ENCODE data around the gene CLHC1. TPM values are rescaled to one million over a fixed set of nuclear protein-coding genes. Genes with fewer than 3 reads are reported as not detected.
A peak's percentile ranks its signal among the peaks of the same experiment; 100 is the strongest.
"Not testable (repeated sequence)": the region's sequence is repeated elsewhere in the genome, so short reads cannot be mapped to it uniquely, and the experiment has no call there.

The CLHC1 gene
- total and polyA plus RNA-seq, 7 experiments from 2014 or later: 1.0 to 19.5 (median 6.3) TPM

GRCh38 chr2:55136138-55136541 lies 96.0 kb downstream of the CLHC1 start:
- ChIA-PET CTCF (no interaction called here), POLR2A (interaction anchor here (5.6 kb wide), 1 partner anchor 86 kb away, joined by 35 read pairs; the partner anchor contains the start of gene RTN4)
- intact Hi-C loops (cut with micrococcal nuclease): loop anchor here in 1 of 2 donors (10.0 kb wide), 1 partner anchor 561 kb away; no protein-coding TSS in a partner anchor
- Histone ChIP-seq H3K27me3 (ENCODE audit: control insufficient read depth in 2 of 2, insufficient read depth in 2 of 2, low read length in 2 of 2) (no peaks in the 10 kb centered on the region), H3K27ac (ENCODE audit: low read depth, low read length) (no peak overlapping the region), H3K4me1 (ENCODE audit: control insufficient read depth in 2 of 2, insufficient read depth in 2 of 2, low read length in 2 of 2) (peaks cover 14 to 22% of the 10 kb centered on the region in 2 donors), H3K9me3 (ENCODE audit: control insufficient read depth in 2 of 3, low read length in 3 of 3) (no peaks in the 10 kb centered on the region), H3K36me3 (ENCODE audit: control insufficient read depth in 2 of 3, insufficient read depth in 3 of 3, low read length in 3 of 3) (no peaks in the 10 kb centered on the region), H3K4me3 (ENCODE audit: low read length) (no peak overlapping the region)
- peaks cover 19 to 50% (median 45%) of the 10 kb centered on the region in 7 donors for H3K4me1 Mint-ChIP-seq
- H3K4me3 Mint-ChIP-seq: peak overlapping the region in 2 of 10 donors; percentile 1 to 29
- H3K36me3 Mint-ChIP-seq: peaks cover 0 to 5% (median 0%) of the 10 kb centered on the region in 5 donors
- peak overlapping the region in 8 of 9 donors; percentile 41 to 98 (median 58) for H3K27ac Mint-ChIP-seq
- no peak for DNase-seq
- peaks cover 0 to 2% (median 0%) of the 10 kb centered on the region in 11 donors for H3K9me3 Mint-ChIP-seq
- no peak for ATAC-seq
- no peaks in the 10 kb centered on the region for H3K27me3 Mint-ChIP-seq

- Histone ChIP-seq H3K4me3 (ENCODE audit: low read length) (no peak overlapping the region), H3K4me1 (ENCODE audit: control insufficient read depth in 2 of 2, insufficient read depth in 2 of 2, low read length in 2 of 2) (peaks cover 14 to 22% of the 10 kb centered on the region in 2 donors), H3K9me3 (ENCODE audit: control insufficient read depth in 2 of 3, low read length in 3 of 3) (no peaks in the 10 kb centered on the region), H3K36me3 (ENCODE audit: control insufficient read depth in 2 of 3, insufficient read depth in 3 of 3, low read length in 3 of 3) (no peaks in the 10 kb centered on the region), H3K27ac (ENCODE audit: low read depth, low read length) (no peak overlapping the region), H3K27me3 (ENCODE audit: control insufficient read depth in 2 of 2, insufficient read depth in 2 of 2, low read length in 2 of 2) (no peaks in the 10 kb centered on the region)
- intact Hi-C loops (cut with micrococcal nuclease): loop anchor here in 1 of 2 donors (2.0 to 10.0 kb wide), 2 partner anchors 413 to 561 kb away; partner anchors contain the start of gene EML6
- DNase-seq: no peak
- CTCF ChIA-PET: interaction anchor here (1.1 kb wide), 1 partner anchor 26 kb away, joined by 3 read pairs; no protein-coding TSS in a partner anchor
- ATAC-seq: no peak
- Mint-ChIP-seq H3K27ac (peak overlapping the region in 7 of 9 donors; percentile 41 to 98 (median 65)), H3K9me3 (peaks cover 0 to 2% (median 0%) of the 10 kb centered on the region in 11 donors), H3K36me3 (peaks cover 0 to 5% (median 0%) of the 10 kb centered on the region in 5 donors), H3K4me1 (peaks cover 19 to 48% (median 39%) of the 10 kb centered on the region in 7 donors), H3K27me3 (no peaks in the 10 kb centered on the region), H3K4me3 (no peak overlapping the region)
- POLR2A ChIA-PET: interaction anchor here (5.6 kb wide), 1 partner anchor 86 kb away, joined by 35 read pairs; the partner anchor contains the start of gene RTN4
Observed at GRCh38 chr2:55135491-55135890, 96.6 kb downstream of the CLHC1 start.

- Mint-ChIP-seq H3K36me3 (peaks cover 0 to 5% (median 0%) of the 10 kb centered on the region in 5 donors), H3K27ac (peak overlapping the region; percentile 91 to 98 (median 97)), H3K9me3 (peaks cover 0 to 2% (median 0%) of the 10 kb centered on the region in 11 donors), H3K27me3 (no peaks in the 10 kb centered on the region), H3K4me3 (peak overlapping the region; percentile 83 to 94 (median 88)), H3K4me1 (peaks cover 19 to 49% (median 39%) of the 10 kb centered on the region in 7 donors)
- POLR2A ChIA-PET: interaction anchor here (0.6 to 5.6 kb wide), 7 partner anchors 85 to 466 kb away, joined by 3 to 35 read pairs (median 4); partner anchors contain the start of genes CLHC1, RPS27A and RTN4
- Histone ChIP-seq H3K36me3 (ENCODE audit: control insufficient read depth in 2 of 3, insufficient read depth in 3 of 3, low read length in 3 of 3) (no peaks in the 10 kb centered on the region), H3K9me3 (ENCODE audit: control insufficient read depth in 2 of 3, low read length in 3 of 3) (no peaks in the 10 kb centered on the region), H3K27ac (ENCODE audit: low read depth, low read length) (peak overlapping the region; percentile 76), H3K4me1 (ENCODE audit: control insufficient read depth in 2 of 2, insufficient read depth in 2 of 2, low read length in 2 of 2) (peaks cover 14 to 22% of the 10 kb centered on the region in 2 donors), H3K4me3 (ENCODE audit: low read length) (peak overlapping the region; percentile 55), H3K27me3 (ENCODE audit: control insufficient read depth in 2 of 2, insufficient read depth in 2 of 2, low read length in 2 of 2) (no peaks in the 10 kb centered on the region)
- DNase-seq (peak in 4 of 9 donors; percentile 19 to 31 (median 23)), ATAC-seq (peak; percentile 3)
- intact Hi-C loops (cut with micrococcal nuclease): loop anchor here (1.0 to 10.0 kb wide), 8 partner anchors 33 to 1017 kb away; partner anchors contain the start of genes ACYP2 (in 1 of the 2), CFAP36 (in 1 of the 2), EML6 (in 1 of the 2) and PPP4R3B (in 1 of the 2)
- CTCF ChIA-PET: interaction anchor here (1.1 to 1.3 kb wide), 2 partner anchors 27 to 84 kb away, joined by 3 to 6 read pairs; partner anchors contain the start of gene RTN4
Observed at GRCh38 chr2:55134316-55134706, 97.8 kb downstream of the CLHC1 start.

- peak overlapping the region; percentile 83 to 94 (median 88) for H3K4me3 Mint-ChIP-seq
- Histone ChIP-seq H3K9me3 (ENCODE audit: control insufficient read depth in 2 of 3, low read length in 3 of 3) (no peaks in the 10 kb centered on the region), H3K27me3 (ENCODE audit: control insufficient read depth in 2 of 2, insufficient read depth in 2 of 2, low read length in 2 of 2) (no peaks in the 10 kb centered on the region), H3K27ac (ENCODE audit: low read depth, low read length) (peak overlapping the region; percentile 76), H3K4me1 (ENCODE audit: control insufficient read depth in 2 of 2, insufficient read depth in 2 of 2, low read length in 2 of 2) (peaks cover 14 to 22% of the 10 kb centered on the region in 2 donors), H3K36me3 (ENCODE audit: control insufficient read depth in 2 of 3, insufficient read depth in 3 of 3, low read length in 3 of 3) (no peaks in the 10 kb centered on the region), H3K4me3 (ENCODE audit: low read length) (peak overlapping the region; percentile 55)
- peaks cover 0 to 2% (median 0%) of the 10 kb centered on the region in 11 donors for H3K9me3 Mint-ChIP-seq
- DNase-seq: peak; percentile 17 to 78 (median 52)
- peaks cover 19 to 49% (median 39%) of the 10 kb centered on the region in 7 donors for H3K4me1 Mint-ChIP-seq
- H3K27ac Mint-ChIP-seq: peak overlapping the region; percentile 91 to 98 (median 97)
- peaks cover 0 to 5% (median 0%) of the 10 kb centered on the region in 5 donors for H3K36me3 Mint-ChIP-seq
- CTCF ChIA-PET: interaction anchor here (1.3 kb wide), 1 partner anchor 84 kb away, joined by 6 read pairs; the partner anchor contains the start of gene RTN4
- intact Hi-C loops (cut with micrococcal nuclease): loop anchor here (1.0 to 10.0 kb wide), 11 partner anchors 34 to 1016 kb away; partner anchors contain the start of genes EML6 (in 2 of the 2), PPP4R3B (in 2 of the 2), RTN4 (in 2 of the 2) and ACYP2 (in 1 of the 2)
- H3K27me3 Mint-ChIP-seq: no peaks in the 10 kb centered on the region
- POLR2A ChIA-PET: interaction anchor here (0.6 to 5.6 kb wide), 6 partner anchors 84 to 465 kb away, joined by 3 to 35 read pairs (median 4); partner anchors contain the start of genes CLHC1, RPS27A and RTN4
- ATAC-seq: peak; percentile 91
Observed at GRCh38 chr2:55133467-55134315, 98.4 kb downstream of the CLHC1 start.

GRCh38 chr2:55130849-55131248 lies 101.2 kb downstream of the CLHC1 start:
- no peak overlapping the region for H3K4me3 ChIP-seq (ENCODE audit: low read length)
- H3K4me1 ChIP-seq (ENCODE audit: control insufficient read depth in 2 of 2, insufficient read depth in 2 of 2, low read length in 2 of 2): peaks cover 14 to 22% of the 10 kb centered on the region in 2 donors
- peaks cover 0 to 6% (median 0%) of the 10 kb centered on the region in 11 donors for H3K9me3 Mint-ChIP-seq
- H3K4me1 Mint-ChIP-seq: peaks cover 11 to 37% (median 26%) of the 10 kb centered on the region in 7 donors
- DNase-seq (no peak), ATAC-seq (no peak)
- H3K9me3 ChIP-seq (ENCODE audit: control insufficient read depth in 2 of 3, low read length in 3 of 3): no peaks in the 10 kb centered on the region
- H3K27ac Mint-ChIP-seq: peak overlapping the region in 7 of 9 donors; percentile 7 to 98 (median 33)
- no peaks in the 10 kb centered on the region for H3K27me3 ChIP-seq (ENCODE audit: control insufficient read depth in 2 of 2, insufficient read depth in 2 of 2, low read length in 2 of 2)
- H3K27ac ChIP-seq (ENCODE audit: low read depth, low read length): no peak overlapping the region
- no peaks in the 10 kb centered on the region for H3K36me3 ChIP-seq (ENCODE audit: control insufficient read depth in 2 of 3, insufficient read depth in 3 of 3, low read length in 3 of 3)
- no peak overlapping the region for H3K4me3 Mint-ChIP-seq
- ChIA-PET CTCF (no interaction called here), POLR2A (interaction anchor here (1.4 kb wide), 1 partner anchor 11 kb away, joined by 4 read pairs; no protein-coding TSS in a partner anchor)
- peaks cover 0 to 5% (median 0%) of the 10 kb centered on the region in 5 donors for H3K36me3 Mint-ChIP-seq
- no peaks in the 10 kb centered on the region for H3K27me3 Mint-ChIP-seq
- intact Hi-C loops (cut with micrococcal nuclease): loop anchor here (5.0 to 10.0 kb wide), 6 partner anchors 36 to 1014 kb away; partner anchors contain the start of genes ACYP2 (in 1 of the 2), CFAP36 (in 1 of the 2) and PPP4R3B (in 1 of the 2)

GRCh38 chr2:55126643-55127042 lies 105.5 kb downstream of the CLHC1 start:
- H3K9me3 Mint-ChIP-seq: not testable (repeated sequence)

More at GRCh38 chr2:55126643-55127042, 105.5 kb downstream of the CLHC1 start:
- H3K4me1 Mint-ChIP-seq; H3K36me3 ChIP-seq (ENCODE audit: control insufficient read depth in 2 of 3, insufficient read depth in 3 of 3, low read length in 3 of 3); H3K9me3 ChIP-seq (ENCODE audit: control insufficient read depth in 2 of 3, low read length in 3 of 3); H3K27me3 ChIP-seq (ENCODE audit: control insufficient read depth in 2 of 2, insufficient read depth in 2 of 2, low read length in 2 of 2); H3K27me3 Mint-ChIP-seq; intact Hi-C loops (cut with micrococcal nuclease); H3K27ac ChIP-seq (ENCODE audit: low read depth, low read length); POLR2A ChIA-PET; H3K4me1 ChIP-seq (ENCODE audit: control insufficient read depth in 2 of 2, insufficient read depth in 2 of 2, low read length in 2 of 2); H3K36me3 Mint-ChIP-seq; H3K4me3 Mint-ChIP-seq; H3K4me3 ChIP-seq (ENCODE audit: low read length); ATAC-seq; DNase-seq: not testable (repeated sequence)
- H3K27ac Mint-ChIP-seq: peak overlapping the region in 2 of 9 donors; percentile 24 to 60
- CTCF ChIA-PET: interaction anchor here (0.6 kb wide), 1 partner anchor 39 kb away, joined by 3 read pairs; no protein-coding TSS in a partner anchor

Measured in naive thymus-derived CD4-positive, alpha-beta T cell (primary cell).